Limb (tissue), 2 donors: Measurements from ENCODE around the gene PCSK7.
A peak's percentile ranks its signal among the peaks of the same experiment; 100 is the strongest.
"Not testable (repeated sequence)": the region's sequence is repeated elsewhere in the genome, so short reads cannot be mapped to it uniquely, and the experiment has no call there.

Source experiments
- DNase-seq, 2 donors: peaks; one replicate each; pipeline ENCODE4 v3.0.0-alpha.2; 2016; ENCODE audit errors: extremely low spot score in 2 of 2

PCSK7 gene

GRCh38 chr11:117231842-117232091 lies at the start of gene PCSK7:
Gene PCSK7, minus strand, starts transcription at chr11:117232073. Its CDS starts 2,229 bp downstream, at chr11:117229844.
- no peak for DNase-seq

GRCh38 chr11:117281159-117281558 lies 49.3 kb upstream of the PCSK7 start:
- no peak for DNase-seq

- no peak for DNase-seq
These were observed 48.0 kb upstream of the PCSK7 start for GRCh38 chr11:117279711-117280376.

GRCh38 chr11:117278347-117278746 lies 46.5 kb upstream of the PCSK7 start:
- DNase-seq = no peak

GRCh38 chr11:117273550-117274289 lies 41.8 kb upstream of the PCSK7 start:
- no peak for DNase-seq

- DNase-seq = not testable (repeated sequence)
These were observed 40.3 kb upstream of the PCSK7 start for GRCh38 chr11:117272175-117272574.

GRCh38 chr11:117271208-117271607 lies 39.3 kb upstream of the PCSK7 start:
- no peak for DNase-seq

GRCh38 chr11:117269856-117270255 lies 38.0 kb upstream of the PCSK7 start:
- no peak for DNase-seq

GRCh38 chr11:117265745-117266144 lies 33.9 kb upstream of the PCSK7 start:
- no peak for DNase-seq

GRCh38 chr11:117264624-117265323 lies 32.9 kb upstream of the PCSK7 start:
- not testable (repeated sequence) for DNase-seq

- no peak for DNase-seq
These were observed 27.5 kb upstream of the PCSK7 start for GRCh38 chr11:117259417-117259816.

- no peak for DNase-seq
These were observed 26.7 kb upstream of the PCSK7 start for GRCh38 chr11:117258576-117258975.

GRCh38 chr11:117256573-117256972 lies 24.7 kb upstream of the PCSK7 start:
- DNase-seq = no peak

GRCh38 chr11:117255966-117256365 lies 24.1 kb upstream of the PCSK7 start:
- no peak for DNase-seq

GRCh38 chr11:117251506-117251905 lies 19.6 kb upstream of the PCSK7 start:
- DNase-seq = no peak

GRCh38 chr11:117249571-117249970 lies 17.7 kb upstream of the PCSK7 start:
- no peak for DNase-seq

- no peak for DNase-seq
These were observed 16.5 kb upstream of the PCSK7 start for GRCh38 chr11:117248341-117248740.

GRCh38 chr11:117239295-117239694 lies 7.4 kb upstream of the PCSK7 start:
- DNase-seq = no peak

GRCh38 chr11:117238221-117238620 lies 6.3 kb upstream of the PCSK7 start:
- DNase-seq = no peak

- no peak for DNase-seq
These were observed 1.1 kb upstream of the PCSK7 start for GRCh38 chr11:117232911-117233409.

GRCh38 chr11:117232092-117232878 lies 412 bp upstream of the PCSK7 start, which contains the start of gene RNF214:
Gene RNF214, plus strand, starts transcription at chr11:117232671. Its CDS starts 1,602 bp downstream, at chr11:117234273.
- DNase-seq = peak; percentile 88 to 91
